GM20000 (cell line): ENCODE results near the gene APOBEC4.
A peak's percentile ranks its signal among the peaks of the same experiment; 100 is the strongest.

Experiments
- DNase-seq: peaks from one replicate; pipeline ENCODE4 v3.0.0; 2012; ENCODE audit warnings: low spot score
- TF ChIP-seq, protein P1 (sequence below): IDR thresholded peaks from 2 replicates; pipeline ENCODE4 v1.5.1; 2012; ENCODE audit warnings: mild to moderate bottlenecking, control low read depth; ENCODE audit errors: extremely low read depth, missing control alignments

Gene APOBEC4

DNA sequence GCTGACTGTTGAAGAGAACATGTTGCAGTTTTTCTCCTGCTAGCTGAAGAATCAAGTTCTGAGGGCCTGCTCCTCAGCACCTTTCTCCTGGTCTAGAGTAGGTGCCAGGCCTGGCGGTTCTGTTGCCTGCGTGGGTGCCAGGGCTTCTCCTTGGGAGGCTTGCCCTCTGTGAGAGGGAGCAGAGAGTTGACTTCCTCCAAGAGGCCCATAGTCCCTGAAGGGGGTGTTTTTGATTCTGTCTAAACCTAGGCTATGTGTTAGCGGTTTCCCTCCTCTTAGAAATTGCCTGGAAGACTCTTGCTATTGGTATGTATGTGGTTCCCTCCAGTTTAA lies 312 bp upstream of the APOBEC4 start:
- DNase-seq: no peak
- TF ChIP-seq, protein P1, sequence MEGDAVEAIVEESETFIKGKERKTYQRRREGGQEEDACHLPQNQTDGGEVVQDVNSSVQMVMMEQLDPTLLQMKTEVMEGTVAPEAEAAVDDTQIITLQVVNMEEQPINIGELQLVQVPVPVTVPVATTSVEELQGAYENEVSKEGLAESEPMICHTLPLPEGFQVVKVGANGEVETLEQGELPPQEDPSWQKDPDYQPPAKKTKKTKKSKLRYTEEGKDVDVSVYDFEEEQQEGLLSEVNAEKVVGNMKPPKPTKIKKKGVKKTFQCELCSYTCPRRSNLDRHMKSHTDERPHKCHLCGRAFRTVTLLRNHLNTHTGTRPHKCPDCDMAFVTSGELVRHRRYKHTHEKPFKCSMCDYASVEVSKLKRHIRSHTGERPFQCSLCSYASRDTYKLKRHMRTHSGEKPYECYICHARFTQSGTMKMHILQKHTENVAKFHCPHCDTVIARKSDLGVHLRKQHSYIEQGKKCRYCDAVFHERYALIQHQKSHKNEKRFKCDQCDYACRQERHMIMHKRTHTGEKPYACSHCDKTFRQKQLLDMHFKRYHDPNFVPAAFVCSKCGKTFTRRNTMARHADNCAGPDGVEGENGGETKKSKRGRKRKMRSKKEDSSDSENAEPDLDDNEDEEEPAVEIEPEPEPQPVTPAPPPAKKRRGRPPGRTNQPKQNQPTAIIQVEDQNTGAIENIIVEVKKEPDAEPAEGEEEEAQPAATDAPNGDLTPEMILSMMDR: no peak

DNA sequence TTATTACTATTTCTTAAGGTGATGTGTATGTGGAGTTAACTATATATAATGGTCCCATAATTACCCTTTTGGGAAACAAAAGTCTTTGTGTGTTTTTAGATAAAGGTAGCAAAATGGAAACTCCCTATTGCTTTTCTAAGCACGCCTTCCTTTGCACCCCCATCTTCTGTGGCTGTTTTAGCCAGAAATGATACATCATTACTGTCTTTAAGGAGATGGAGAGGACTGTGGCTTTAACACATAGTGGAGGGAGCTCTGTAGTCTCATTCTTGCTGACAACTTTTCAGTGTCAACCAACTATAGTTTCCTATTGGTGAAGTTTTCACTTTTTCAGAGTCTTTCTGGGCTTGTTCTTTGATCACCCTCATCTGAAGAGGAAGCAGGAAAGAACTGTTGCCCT lies 1.0 kb downstream of the APOBEC4 start:
- TF ChIP-seq, protein P1: no peak
- peak; percentile 34 for DNase-seq

GRCh38 chr1:183651612-183652011 lies 1.5 kb downstream of the APOBEC4 start:
- TF ChIP-seq, protein P1: no peak
- no peak for DNase-seq

DNA sequence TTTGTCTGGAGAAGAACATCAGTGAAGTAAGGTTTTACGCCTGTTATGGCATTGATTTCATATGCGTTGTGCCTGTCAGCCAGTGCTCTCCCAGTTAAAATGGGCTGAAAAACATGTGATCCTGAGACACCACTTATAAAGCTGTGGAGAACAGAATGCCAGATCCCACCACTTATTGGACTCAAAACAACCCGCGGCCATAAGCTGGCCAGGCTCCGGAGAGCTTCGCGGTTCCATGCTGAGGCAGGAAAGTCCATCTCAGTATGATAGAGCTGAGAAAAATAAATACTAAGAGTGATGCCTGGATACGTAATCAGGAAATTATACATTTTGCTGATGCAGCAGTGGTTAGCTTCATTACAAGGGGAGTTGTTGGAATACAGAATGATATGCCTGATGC lies 5.1 kb downstream of the APOBEC4 start:
- no peak for DNase-seq
- TF ChIP-seq, protein P1: no peak

DNA sequence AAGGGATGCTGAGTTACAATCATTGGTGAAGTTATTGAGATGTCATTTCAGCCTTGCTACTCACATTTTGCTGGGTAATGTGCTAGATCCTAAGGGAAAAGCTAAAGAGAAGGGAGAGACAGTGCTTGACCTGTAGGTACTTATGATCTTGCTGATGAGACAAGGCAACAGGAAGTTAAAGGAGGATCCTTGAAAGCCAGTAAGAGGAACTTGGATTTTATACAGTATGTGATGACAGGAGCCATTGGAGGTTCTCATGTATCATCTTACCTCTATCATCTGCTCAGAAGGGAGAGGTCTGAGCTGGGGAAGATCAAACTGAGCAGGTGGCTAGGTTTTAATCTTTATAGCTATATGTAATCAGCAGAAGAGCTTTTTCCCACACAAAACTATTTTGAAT lies 6.3 kb downstream of the APOBEC4 start:
- DNase-seq: no peak
- TF ChIP-seq, protein P1: no peak

DNA sequence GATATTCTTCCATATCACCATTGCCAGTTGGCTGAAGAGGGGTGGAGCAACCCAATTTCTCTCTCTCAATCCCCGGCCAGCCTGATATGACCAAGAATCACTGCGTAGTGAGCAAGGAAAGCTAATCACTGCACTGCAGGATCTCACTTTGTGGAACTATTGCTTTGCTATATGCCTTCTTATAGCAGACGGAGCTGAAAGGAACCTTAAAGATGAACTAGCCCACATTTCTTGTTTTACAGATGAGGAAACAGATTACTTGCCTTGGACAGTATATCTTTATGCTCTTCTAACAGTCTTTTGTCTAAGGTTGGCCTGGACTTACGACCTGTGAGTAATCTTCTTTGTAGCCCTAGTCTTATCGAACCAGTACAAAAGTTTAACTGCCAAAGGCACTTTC lies 7.6 kb downstream of the APOBEC4 start:
- no peak for DNase-seq
- TF ChIP-seq, protein P1: no peak

DNA sequence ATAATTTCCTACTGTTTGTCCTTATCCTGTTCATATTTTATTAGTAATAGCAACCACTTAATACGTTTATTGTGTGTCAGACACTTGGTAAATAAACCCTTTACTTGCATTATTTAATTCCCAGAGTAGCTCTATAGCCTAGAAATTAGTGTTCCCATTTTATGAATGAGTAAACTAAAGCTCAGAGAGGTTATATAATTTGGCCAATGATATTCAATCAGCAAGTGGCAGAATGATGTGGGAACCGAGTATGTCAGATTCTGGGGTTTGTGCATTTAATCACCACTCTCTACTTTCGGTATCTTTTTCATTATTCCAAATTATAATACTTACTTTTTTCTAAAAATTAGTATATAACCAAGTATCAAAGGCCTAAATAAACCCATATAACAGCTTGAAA lies 10.9 kb downstream of the APOBEC4 start:
- no peak for DNase-seq
- TF ChIP-seq, protein P1: no peak

DNA sequence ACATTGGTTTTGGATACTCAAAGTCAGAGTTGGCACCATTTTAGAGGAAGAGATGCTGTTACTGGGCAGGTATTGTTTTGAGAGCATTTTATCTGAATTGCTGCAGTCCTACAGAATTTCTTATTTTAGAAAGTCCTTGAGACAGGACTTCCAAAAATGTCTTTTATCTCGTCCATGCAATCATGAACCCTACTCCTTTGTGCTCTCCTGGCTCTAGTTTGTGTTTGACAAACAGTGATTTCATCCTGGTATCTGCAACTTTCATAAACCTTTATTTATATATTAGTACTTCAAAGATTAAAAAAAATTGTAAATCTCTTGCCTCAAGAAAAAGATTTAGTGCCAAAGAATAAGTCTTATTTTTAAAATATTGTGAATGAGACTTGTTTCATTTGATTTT lies 12.9 kb downstream of the APOBEC4 start:
- no peak for DNase-seq
- TF ChIP-seq, protein P1: no peak
